WI38 (cell line): ENCODE data around the gene R3HCC1L.

ENCODE experiments used
- H3K4me3 ChIP-seq: 2 replicates; pipeline ENCODE4 v1.5.1; 2011; ENCODE audit warnings: low read depth, mild to moderate bottlenecking, control low read depth, low read length
- TF ChIP-seq, protein P1 (sequence below): IDR thresholded peaks from 2 replicates; pipeline ENCODE4 v1.5.1; 2012; ENCODE audit warnings: low read depth, mild to moderate bottlenecking, control low read depth, low read length

R3HCC1L gene

DNA sequence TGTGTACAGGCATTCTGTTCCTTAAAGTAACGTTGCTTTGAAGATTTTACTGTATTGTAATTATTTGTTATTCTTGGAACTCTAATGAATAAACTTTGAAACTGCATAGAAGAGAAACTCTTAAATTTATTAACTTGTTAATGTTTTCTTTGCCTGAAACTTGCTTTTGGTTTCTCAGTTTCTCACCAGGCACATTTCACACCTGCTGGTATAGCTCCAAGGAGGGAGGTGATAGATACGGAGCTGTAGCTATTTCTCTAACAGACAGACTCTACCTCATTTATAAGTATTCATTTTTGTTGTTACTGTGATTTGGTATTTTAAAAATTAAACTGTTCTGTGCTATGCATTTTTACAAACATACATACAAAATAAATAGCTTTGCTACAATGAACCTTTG, 32.7 kb downstream of the R3HCC1L start:
- TF ChIP-seq, protein P1, sequence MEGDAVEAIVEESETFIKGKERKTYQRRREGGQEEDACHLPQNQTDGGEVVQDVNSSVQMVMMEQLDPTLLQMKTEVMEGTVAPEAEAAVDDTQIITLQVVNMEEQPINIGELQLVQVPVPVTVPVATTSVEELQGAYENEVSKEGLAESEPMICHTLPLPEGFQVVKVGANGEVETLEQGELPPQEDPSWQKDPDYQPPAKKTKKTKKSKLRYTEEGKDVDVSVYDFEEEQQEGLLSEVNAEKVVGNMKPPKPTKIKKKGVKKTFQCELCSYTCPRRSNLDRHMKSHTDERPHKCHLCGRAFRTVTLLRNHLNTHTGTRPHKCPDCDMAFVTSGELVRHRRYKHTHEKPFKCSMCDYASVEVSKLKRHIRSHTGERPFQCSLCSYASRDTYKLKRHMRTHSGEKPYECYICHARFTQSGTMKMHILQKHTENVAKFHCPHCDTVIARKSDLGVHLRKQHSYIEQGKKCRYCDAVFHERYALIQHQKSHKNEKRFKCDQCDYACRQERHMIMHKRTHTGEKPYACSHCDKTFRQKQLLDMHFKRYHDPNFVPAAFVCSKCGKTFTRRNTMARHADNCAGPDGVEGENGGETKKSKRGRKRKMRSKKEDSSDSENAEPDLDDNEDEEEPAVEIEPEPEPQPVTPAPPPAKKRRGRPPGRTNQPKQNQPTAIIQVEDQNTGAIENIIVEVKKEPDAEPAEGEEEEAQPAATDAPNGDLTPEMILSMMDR: no peak
- no peak overlapping the region for H3K4me3 ChIP-seq

DNA sequence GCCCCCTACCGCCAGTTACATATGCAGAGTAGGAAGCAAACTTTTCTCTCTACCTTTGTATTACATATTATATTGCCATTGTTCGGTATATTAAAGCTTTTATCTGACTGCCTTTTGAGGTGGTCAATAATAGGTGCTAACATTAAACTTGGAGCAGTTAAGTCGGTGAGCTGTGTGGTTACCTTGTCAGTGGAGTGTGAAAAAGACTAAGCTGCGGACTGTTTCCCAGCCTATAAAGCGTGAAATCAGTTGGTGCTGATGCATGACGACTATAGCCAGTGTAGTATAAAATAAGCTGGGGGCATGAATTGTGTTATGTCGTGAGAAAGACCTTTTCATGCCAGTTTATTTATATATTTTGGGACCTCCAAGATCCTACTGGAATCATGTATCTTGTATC, 33.7 kb downstream of the R3HCC1L start:
- TF ChIP-seq, protein P1: no peak
- no peak overlapping the region for H3K4me3 ChIP-seq

DNA sequence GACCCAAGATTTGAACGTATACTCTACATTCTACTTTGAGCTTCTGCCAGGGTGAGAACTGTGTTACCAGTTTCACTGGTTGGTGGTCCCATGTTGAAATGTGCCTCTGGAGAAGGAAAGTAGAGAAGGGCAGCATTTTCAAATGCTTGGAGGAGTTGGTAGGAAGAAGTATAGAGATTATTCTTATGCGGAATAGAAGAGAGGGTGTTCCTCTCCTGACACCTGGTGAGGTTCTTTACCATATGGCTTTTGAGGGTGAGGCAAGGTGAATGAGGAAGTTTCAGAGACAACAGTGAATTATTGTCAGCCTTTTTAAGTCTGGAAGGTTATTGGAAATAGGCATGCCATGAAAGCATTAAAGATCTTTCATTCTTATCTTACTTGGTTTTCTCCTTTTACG, 34.3 kb downstream of the R3HCC1L start:
- no peak overlapping the region for H3K4me3 ChIP-seq
- TF ChIP-seq, protein P1: no peak

DNA sequence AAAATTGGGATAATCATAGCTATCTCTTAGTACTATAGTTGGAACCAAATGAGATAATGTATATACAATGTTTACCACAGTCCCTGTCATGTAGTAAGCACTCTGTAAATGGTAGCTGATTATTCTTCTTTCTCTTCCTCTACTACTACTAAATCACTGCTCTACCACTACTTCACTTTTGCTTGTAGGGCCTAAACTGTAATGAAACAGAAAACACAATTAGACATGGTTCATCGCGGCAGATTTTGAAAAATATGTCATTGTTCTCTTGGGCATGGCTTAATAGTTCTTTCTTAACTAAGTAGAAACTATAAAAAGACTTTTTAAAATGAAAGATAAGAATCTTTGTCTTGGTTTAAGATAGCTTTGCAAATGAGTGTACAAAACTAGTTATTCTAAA, 34.9 kb downstream of the R3HCC1L start:
- no peak overlapping the region for H3K4me3 ChIP-seq

DNA sequence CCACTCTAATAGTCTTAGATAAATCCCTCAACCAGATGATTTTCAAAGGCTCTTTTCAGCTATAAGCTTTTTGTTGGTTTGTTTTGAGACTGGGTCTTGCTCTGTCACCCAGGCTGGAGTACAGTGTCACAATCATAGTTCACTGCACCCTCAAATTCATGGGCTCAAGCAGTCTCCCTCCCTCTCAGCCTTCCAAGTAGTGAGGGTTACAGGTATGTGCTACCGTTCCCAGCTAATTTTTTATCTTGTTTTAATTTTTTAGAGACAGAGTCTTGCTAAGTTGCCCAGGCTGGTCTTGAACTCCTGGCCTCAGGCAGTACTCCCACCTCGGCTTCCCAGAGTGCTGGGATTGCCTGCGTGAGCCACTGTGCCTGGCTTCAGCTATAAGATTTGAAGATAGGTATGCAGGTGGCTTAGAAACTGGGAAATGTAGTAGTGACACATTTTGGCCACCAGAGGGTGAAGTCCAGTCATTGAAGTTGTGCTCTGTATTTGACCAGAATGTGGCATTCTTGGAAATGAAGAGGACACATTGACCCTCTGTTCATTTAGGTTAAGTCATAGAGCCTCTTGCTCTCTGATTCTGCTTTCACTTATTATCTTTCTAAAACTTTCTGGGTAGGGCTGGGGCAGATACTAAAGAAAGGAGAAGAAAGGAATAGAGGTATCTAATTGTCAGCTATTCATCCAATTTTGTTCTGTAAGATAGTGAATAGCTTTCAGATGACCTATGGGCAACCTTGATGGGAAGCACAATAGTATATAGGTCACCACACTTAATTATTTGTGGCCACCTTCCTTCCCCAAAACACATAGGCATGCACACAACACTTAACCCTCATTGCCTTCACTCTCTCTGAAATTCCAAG, 36.0 kb downstream of the R3HCC1L start:
- TF ChIP-seq, protein P1: peak; percentile 61
- no peak overlapping the region for H3K4me3 ChIP-seq

More for the DNA sequence above, 34.9 kb downstream of the R3HCC1L start:
- TF ChIP-seq, protein P1: no peak

DNA sequence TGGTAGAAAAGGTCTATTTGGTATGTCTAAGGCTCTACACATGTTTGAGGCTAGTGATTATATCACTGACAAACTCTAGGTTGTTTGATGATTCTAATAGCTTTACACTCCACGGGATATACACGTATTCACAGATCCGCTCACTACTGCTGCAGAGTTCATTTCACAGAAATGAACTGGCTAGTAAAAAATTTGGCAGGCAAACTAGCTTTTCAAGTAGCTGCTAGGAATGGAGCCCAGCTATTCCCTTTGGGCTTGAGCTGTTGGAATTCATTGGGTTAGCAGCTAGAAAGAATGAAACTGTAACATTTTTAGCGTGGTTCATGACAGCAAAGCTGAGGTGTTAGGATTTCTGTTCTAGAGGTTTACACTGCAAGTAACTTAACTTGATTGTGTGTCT, 37.6 kb downstream of the R3HCC1L start:
- TF ChIP-seq, protein P1: no peak
- H3K4me3 ChIP-seq: no peak overlapping the region

DNA sequence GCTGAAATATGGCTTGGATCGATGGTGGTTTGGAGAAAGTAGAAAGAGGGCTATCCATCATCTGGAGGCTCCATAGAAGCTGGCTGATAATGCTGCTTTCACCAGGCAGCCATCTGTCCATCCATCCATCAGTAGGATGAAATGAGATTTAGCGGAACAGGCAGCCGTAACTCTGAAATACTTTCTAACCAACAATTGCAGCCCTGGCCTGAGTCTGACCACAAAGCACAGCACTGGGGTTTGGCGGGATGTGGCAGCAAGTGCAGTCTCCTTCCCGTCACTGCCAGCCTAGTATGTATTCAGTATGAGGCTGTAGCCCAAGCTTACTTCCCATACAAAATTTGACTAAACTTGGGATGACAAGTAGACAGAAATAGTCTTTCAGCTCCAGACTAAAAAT, 38.0 kb downstream of the R3HCC1L start:
- TF ChIP-seq, protein P1: no peak
- no peak overlapping the region for H3K4me3 ChIP-seq
